K562 (cell line): ENCODE measurements around the gene NEK4. TPM values are rescaled to one million over a fixed set of nuclear protein-coding genes. Genes with fewer than 3 reads are reported as not detected.

ENCODE experiments used
- CREM ChIP-seq: IDR thresholded peaks from 2 replicates; pipeline ENCODE4 v1.6.1; 2014; ENCODE audit warnings: antibody characterized with exemption, low read depth
- ETS2 ChIP-seq: IDR thresholded peaks from 2 replicates; pipeline ENCODE4 v1.6.1; 2016; ENCODE audit warnings: borderline replicate concordance, missing genetic modification characterization, mild to moderate bottlenecking, moderate library complexity, missing compliant biosample characterization; ENCODE audit not compliant: poor library complexity, severe bottlenecking
- HMG20B ChIP-seq: fragments of 250-450 bp; sonication (Bioruptor Pico); IDR thresholded peaks from 2 replicates; pipeline ENCODE4 v1.5.0; 2021; ENCODE audit warnings: mild to moderate bottlenecking
- HNRNPUL1 ChIP-seq: fragments of 200-400 bp; formaldehyde crosslinking; IDR thresholded peaks from 2 replicates; pipeline ENCODE4 v1.6.1; 2017; ENCODE audit warnings: low read length
- KAT2B ChIP-seq: IDR thresholded peaks from one replicate; pipeline ENCODE4 v1.6.1; 2012; ENCODE audit warnings: low read depth, mild to moderate bottlenecking, control low read depth, inconsistent platforms, low read length, moderate library complexity
- KAT7 ChIP-seq: sonication (generic); formaldehyde crosslinking; IDR thresholded peaks from 2 replicates; pipeline ENCODE4 v1.8.0; 2022; ENCODE audit warnings: missing genetic modification reagents, mild to moderate bottlenecking, borderline replicate concordance
- MAFF ChIP-seq: IDR thresholded peaks from 2 replicates; pipeline ENCODE4 v1.6.1; 2012; ENCODE audit warnings: low read length, improper control_type of control experiment
- MEF2D ChIP-seq: conservative IDR thresholded peaks from 2 replicates; pipeline ENCODE4 v1.6.1; 2016; ENCODE audit warnings: low read depth, missing genetic modification characterization, missing compliant biosample characterization
- NR2C1 ChIP-seq, 2 experiments: fragments of 450-650 bp; IDR thresholded peaks; 2 replicates each; pipeline ENCODE4 v1.6.1; 2017; ENCODE audit warnings: mild to moderate bottlenecking in 2 of 2, antibody characterized with exemption in 1 of 2, inconsistent platforms in 1 of 2, missing compliant biosample characterization in 1 of 2, missing genetic modification characterization in 1 of 2
- NRF1 ChIP-seq, 2 experiments: fragments of 450-650 bp; IDR thresholded peaks in 1 of 2; conservative IDR thresholded peaks in 1 of 2; 2 replicates each; pipeline ENCODE4 v1.6.1; 2014; ENCODE audit warnings: mild to moderate bottlenecking in 2 of 2
- SLC30A9 ChIP-seq: fragments of 250-450 bp; sonication (Bioruptor Pico); IDR thresholded peaks from 2 replicates; pipeline ENCODE4 v1.8.0; 2022; ENCODE audit warnings: mild to moderate bottlenecking, moderate library complexity
- polyA plus RNA-seq, 8 experiments: library from polyadenylated mRNA; depleted of rRNA in 4 of 8; stranded (reverse) in 5 of 8; unstranded in 3 of 8; fragments of >200 nt; fragmentation: Nextera tagmentation in 2 of 8; fragmentation: Illumina TruSeq in 1 of 8; extraction: Ambion mirVana in 2 of 8; extraction: Trizol in 1 of 8; gene quantifications; 2 replicates each; pipeline versions ENCODE4 v1.2.1 to v1.2.3, GENCODE V29; 2011 to 2014; ENCODE audit warnings: inconsistent platforms in 1 of 8, missing spikeins in 1 of 8
- total RNA-seq, 7 experiments: library from RNA; depleted of rRNA in 6 of 7; stranded (reverse); fragments of >200 nt in 6 of 7; fragmentation: Illumina TruSeq in 2 of 7; extraction: Trizol in 2 of 7; gene quantifications; 2 replicates each; pipeline versions ENCODE4 v1.2.1 to v1.2.3, GENCODE V29; 2011 to 2021; ENCODE audit warnings: low replicate concordance in 1 of 7
- TF ChIP-seq, protein P1 (sequence below): sonication (generic); IDR thresholded peaks from 2 replicates; pipeline ENCODE4 v1.6.1; 2016
- TF ChIP-seq, protein P2 (sequence below): sonication (generic); formaldehyde crosslinking; IDR thresholded peaks from 2 replicates; pipeline ENCODE4 v1.8.1; 2023; ENCODE audit warnings: missing genetic modification reagents, mild to moderate bottlenecking, borderline replicate concordance
- TF ChIP-seq, protein P3 (sequence below): sonication (generic); formaldehyde crosslinking; IDR thresholded peaks from 2 replicates; pipeline ENCODE4 v1.8.0; 2022; ENCODE audit warnings: mild to moderate bottlenecking, missing genetic modification reagents, borderline replicate concordance
- TF ChIP-seq, protein P4 (sequence below), 2 experiments: fragments of 200-800 bp in 1 of 2; sonication (Bioruptor generic) in 1 of 2; sonication (generic) in 1 of 2; formaldehyde crosslinking in 1 of 2; IDR thresholded peaks in 1 of 2; conservative IDR thresholded peaks in 1 of 2; 2 replicates each; pipeline versions ENCODE4 v1.5.0 to v1.6.1; 2016 to 2020; ENCODE audit warnings: missing compliant biosample characterization in 1 of 2, missing genetic modification characterization in 1 of 2, missing genetic modification reagents in 1 of 2

NEK4 gene
- total and polyA plus RNA-seq, 9 of the 15 experiments (the other 6 are each of a cell fraction or from before 2014, with no cell fraction given), result 5.8 to 23.1 (median 16.6) TPM

DNA sequence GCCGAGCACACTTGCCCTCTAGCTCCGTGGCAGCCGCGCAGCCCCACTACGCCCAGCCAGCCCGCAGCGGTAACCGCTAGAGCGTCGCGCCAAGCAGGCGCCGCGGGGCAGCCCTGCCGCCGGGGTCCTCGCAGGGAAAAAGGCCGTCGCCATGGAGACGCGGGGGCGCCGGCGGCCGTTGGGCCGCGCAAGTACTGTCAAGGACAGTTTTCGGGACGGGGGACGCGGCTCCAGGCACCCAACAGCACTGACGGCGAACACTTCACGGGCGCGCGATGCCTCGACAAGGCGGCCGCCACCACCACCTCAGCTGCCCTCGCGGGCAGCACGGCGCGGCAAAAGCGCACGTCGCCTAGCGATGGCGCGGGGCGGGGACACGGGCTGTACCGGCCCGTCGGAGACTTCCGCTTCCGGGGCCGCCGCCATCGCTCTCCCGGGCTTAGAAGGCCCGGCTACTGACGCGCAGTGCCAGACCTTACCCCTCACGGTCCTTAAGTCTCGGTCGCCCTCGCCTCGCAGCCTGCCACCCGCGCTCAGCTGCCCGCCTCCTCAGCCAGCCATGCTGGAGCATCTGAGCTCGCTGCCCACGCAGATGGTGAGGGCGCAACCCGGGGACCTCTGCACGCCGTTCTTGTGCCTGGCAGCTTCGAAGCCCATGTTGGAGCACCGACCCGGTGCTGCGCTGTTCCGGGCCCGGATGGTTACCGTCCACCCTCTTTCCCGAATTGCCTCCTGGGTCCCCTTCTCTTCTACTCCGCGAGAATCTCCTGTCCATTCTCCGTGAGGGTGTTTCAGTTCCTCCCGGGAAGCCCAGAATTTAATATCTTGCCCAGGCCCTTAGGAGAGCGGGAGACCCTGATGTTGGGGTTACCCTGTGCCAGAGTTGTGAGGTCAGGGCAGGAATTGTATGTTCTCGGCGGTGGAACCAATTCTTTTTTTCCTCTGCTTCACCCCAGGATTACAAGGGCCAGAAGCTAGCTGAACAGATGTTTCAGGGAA, 64.8 kb downstream of the NEK4 start, which contains the start of the genes GLT8D1 and SPCS1 (continued):
- TF ChIP-seq KAT2B, result no peak
- TF ChIP-seq HMG20B (CRISPR knock-in tag), result no peak
- TF ChIP-seq KAT7, result peak; percentile 81; the same call in 1 of the 2 replicates
- peak; percentile 96 for TF ChIP-seq NR2C1 (IDR thresholded peaks at IDR 0.05)
- peak; percentile 97 for TF ChIP-seq NR2C1 (tag; IDR thresholded peaks at IDR 0.05)
- no peak for TF ChIP-seq ETS2
- TF ChIP-seq, protein P1, sequence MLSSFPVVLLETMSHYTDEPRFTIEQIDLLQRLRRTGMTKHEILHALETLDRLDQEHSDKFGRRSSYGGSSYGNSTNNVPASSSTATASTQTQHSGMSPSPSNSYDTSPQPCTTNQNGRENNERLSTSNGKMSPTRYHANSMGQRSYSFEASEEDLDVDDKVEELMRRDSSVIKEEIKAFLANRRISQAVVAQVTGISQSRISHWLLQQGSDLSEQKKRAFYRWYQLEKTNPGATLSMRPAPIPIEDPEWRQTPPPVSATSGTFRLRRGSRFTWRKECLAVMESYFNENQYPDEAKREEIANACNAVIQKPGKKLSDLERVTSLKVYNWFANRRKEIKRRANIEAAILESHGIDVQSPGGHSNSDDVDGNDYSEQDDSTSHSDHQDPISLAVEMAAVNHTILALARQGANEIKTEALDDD, result no peak
- TF ChIP-seq, protein P2, sequence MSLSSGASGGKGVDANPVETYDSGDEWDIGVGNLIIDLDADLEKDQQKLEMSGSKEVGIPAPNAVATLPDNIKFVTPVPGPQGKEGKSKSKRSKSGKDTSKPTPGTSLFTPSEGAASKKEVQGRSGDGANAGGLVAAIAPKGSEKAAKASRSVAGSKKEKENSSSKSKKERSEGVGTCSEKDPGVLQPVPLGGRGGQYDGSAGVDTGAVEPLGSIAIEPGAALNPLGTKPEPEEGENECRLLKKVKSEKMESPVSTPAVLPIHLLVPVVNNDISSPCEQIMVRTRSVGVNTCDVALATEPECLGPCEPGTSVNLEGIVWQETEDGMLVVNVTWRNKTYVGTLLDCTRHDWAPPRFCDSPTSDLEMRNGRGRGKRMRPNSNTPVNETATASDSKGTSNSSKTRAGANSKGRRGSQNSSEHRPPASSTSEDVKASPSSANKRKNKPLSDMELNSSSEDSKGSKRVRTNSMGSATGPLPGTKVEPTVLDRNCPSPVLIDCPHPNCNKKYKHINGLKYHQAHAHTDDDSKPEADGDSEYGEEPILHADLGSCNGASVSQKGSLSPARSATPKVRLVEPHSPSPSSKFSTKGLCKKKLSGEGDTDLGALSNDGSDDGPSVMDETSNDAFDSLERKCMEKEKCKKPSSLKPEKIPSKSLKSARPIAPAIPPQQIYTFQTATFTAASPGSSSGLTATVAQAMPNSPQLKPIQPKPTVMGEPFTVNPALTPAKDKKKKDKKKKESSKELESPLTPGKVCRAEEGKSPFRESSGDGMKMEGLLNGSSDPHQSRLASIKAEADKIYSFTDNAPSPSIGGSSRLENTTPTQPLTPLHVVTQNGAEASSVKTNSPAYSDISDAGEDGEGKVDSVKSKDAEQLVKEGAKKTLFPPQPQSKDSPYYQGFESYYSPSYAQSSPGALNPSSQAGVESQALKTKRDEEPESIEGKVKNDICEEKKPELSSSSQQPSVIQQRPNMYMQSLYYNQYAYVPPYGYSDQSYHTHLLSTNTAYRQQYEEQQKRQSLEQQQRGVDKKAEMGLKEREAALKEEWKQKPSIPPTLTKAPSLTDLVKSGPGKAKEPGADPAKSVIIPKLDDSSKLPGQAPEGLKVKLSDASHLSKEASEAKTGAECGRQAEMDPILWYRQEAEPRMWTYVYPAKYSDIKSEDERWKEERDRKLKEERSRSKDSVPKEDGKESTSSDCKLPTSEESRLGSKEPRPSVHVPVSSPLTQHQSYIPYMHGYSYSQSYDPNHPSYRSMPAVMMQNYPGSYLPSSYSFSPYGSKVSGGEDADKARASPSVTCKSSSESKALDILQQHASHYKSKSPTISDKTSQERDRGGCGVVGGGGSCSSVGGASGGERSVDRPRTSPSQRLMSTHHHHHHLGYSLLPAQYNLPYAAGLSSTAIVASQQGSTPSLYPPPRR (CRISPR knock-in tag), result no peak
- TF ChIP-seq NRF1 (conservative IDR thresholded peaks at IDR 0.05 in 1 of 2, IDR thresholded peaks at IDR 0.05 in 1 of 2), result peak; percentile 67 to 71; a peak in 3 of 4 replicates
- TF ChIP-seq SLC30A9, result no peak
- TF ChIP-seq MEF2D (tag), result no peak
- TF ChIP-seq CREM, result peak; percentile 90
- TF ChIP-seq, protein P3, sequence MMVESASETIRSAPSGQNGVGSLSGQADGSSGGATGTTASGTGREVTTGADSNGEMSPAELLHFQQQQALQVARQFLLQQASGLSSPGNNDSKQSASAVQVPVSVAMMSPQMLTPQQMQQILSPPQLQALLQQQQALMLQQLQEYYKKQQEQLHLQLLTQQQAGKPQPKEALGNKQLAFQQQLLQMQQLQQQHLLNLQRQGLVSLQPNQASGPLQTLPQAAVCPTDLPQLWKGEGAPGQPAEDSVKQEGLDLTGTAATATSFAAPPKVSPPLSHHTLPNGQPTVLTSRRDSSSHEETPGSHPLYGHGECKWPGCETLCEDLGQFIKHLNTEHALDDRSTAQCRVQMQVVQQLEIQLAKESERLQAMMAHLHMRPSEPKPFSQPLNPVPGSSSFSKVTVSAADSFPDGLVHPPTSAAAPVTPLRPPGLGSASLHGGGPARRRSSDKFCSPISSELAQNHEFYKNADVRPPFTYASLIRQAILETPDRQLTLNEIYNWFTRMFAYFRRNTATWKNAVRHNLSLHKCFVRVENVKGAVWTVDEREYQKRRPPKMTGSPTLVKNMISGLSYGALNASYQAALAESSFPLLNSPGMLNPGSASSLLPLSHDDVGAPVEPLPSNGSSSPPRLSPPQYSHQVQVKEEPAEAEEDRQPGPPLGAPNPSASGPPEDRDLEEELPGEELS, result 0 out of 2 replicates have a peak, but pooled peaks have one; percentile 23
- TF ChIP-seq, protein P4, sequence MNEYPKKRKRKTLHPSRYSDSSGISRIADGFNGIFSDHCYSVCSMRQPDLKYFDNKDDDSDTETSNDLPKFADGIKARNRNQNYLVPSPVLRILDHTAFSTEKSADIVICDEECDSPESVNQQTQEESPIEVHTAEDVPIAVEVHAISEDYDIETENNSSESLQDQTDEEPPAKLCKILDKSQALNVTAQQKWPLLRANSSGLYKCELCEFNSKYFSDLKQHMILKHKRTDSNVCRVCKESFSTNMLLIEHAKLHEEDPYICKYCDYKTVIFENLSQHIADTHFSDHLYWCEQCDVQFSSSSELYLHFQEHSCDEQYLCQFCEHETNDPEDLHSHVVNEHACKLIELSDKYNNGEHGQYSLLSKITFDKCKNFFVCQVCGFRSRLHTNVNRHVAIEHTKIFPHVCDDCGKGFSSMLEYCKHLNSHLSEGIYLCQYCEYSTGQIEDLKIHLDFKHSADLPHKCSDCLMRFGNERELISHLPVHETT (CRISPR knock-in tag; conservative IDR thresholded peaks at IDR 0.05 in 1 of 2, IDR thresholded peaks at IDR 0.05 in 1 of 2), result peak in 1 of 2 experiments; percentile 78; a peak in 1 of 4 replicates
- no peak for TF ChIP-seq MAFF
- TF ChIP-seq HNRNPUL1, result no peak
